GM12878 (cell line): ENCODE results near the gene UNC50. TPM values are rescaled to one million over a fixed set of nuclear protein-coding genes. Genes with fewer than 3 reads are reported as not detected.

Experiments used
- CBFB ChIP-seq: IDR thresholded peaks from 2 replicates; pipeline ENCODE4 v1.6.1; 2016; ENCODE audit warnings: antibody characterized with exemption, low read depth
- CREB1 ChIP-seq: IDR thresholded peaks from 2 replicates; pipeline ENCODE4 v1.6.1; 2012; ENCODE audit warnings: low read depth, mild to moderate bottlenecking, inconsistent platforms
- NFIC ChIP-seq: IDR thresholded peaks from 2 replicates; pipeline ENCODE4 v1.6.1; 2012; ENCODE audit warnings: low read depth, mild to moderate bottlenecking, inconsistent platforms, low read length, moderate library complexity
- SMARCA5 ChIP-seq: fragments of 450-650 bp; IDR thresholded peaks from 2 replicates; pipeline ENCODE4 v1.6.1; 2017; ENCODE audit warnings: mild to moderate bottlenecking
- SRF ChIP-seq, 2 experiments: IDR thresholded peaks; 2 replicates each; pipeline ENCODE4 v1.6.1; 2011; ENCODE audit warnings: low read depth in 2 of 2, low read length in 2 of 2, mild to moderate bottlenecking in 1 of 2, moderate library complexity in 1 of 2
- YY1 ChIP-seq: IDR thresholded peaks from 2 replicates; pipeline ENCODE4 v1.6.1; 2011; ENCODE audit warnings: low read depth, mild to moderate bottlenecking, low read length
- polyA plus RNA-seq, 11 experiments: library from polyadenylated mRNA; depleted of rRNA in 4 of 11; unstranded in 6 of 11; stranded (reverse) in 5 of 11; fragments of >200 nt; fragmentation: Nextera tagmentation in 4 of 11; fragmentation: Illumina TruSeq in 1 of 11; extraction: Ambion mirVana in 4 of 11; extraction: Trizol in 1 of 11; gene quantifications; 1 replicate in 1 of 11; 2 replicates in 10 of 11; pipeline versions ENCODE4 v1.2.1 to v1.2.3, GENCODE V29; 2011 to 2016; ENCODE audit warnings: inconsistent platforms in 2 of 11, missing spikeins in 2 of 11, low read depth in 1 of 11
- total RNA-seq, 4 experiments: library from RNA; depleted of rRNA in 3 of 4; stranded (reverse); fragments of >200 nt in 3 of 4; fragmentation: Illumina TruSeq in 1 of 4; extraction: Trizol in 1 of 4; gene quantifications; 2 replicates each; pipeline versions ENCODE4 v1.2.1 to v1.2.3, GENCODE V29; 2013 to 2021
- TF ChIP-seq, protein P1 (sequence below), 3 experiments: IDR thresholded peaks in 2 of 3; conservative IDR thresholded peaks in 1 of 3; 2 replicates each; pipeline ENCODE4 v1.5.1; 2011; ENCODE audit warnings: low read depth in 3 of 3, low read length in 3 of 3, mild to moderate bottlenecking in 3 of 3, control low read depth in 2 of 3, moderate library complexity in 2 of 3, inconsistent platforms in 1 of 3, mixed read lengths in 1 of 3; ENCODE audit not compliant: control insufficient read depth in 2 of 3, insufficient read depth in 1 of 3; ENCODE audit errors: extremely low read depth in 1 of 3
- TF ChIP-seq, protein P2 (sequence below): fragments of 450-650 bp; IDR thresholded peaks from 2 replicates; pipeline ENCODE4 v1.6.1; 2017; ENCODE audit warnings: mild to moderate bottlenecking, moderate library complexity
- TF ChIP-seq, protein P3 (sequence below): fragments of 450-650 bp; formaldehyde crosslinking; IDR thresholded peaks from 2 replicates; pipeline ENCODE4 v1.5.0; 2022; ENCODE audit warnings: mild to moderate bottlenecking, missing genetic modification characterization

The UNC50 gene
- total and polyA plus RNA-seq, 10 of the 15 experiments (the other 5 are each of a cell fraction or from before 2014, with no cell fraction given): 25.5 to 76.3 (median 37.8) TPM

DNA sequence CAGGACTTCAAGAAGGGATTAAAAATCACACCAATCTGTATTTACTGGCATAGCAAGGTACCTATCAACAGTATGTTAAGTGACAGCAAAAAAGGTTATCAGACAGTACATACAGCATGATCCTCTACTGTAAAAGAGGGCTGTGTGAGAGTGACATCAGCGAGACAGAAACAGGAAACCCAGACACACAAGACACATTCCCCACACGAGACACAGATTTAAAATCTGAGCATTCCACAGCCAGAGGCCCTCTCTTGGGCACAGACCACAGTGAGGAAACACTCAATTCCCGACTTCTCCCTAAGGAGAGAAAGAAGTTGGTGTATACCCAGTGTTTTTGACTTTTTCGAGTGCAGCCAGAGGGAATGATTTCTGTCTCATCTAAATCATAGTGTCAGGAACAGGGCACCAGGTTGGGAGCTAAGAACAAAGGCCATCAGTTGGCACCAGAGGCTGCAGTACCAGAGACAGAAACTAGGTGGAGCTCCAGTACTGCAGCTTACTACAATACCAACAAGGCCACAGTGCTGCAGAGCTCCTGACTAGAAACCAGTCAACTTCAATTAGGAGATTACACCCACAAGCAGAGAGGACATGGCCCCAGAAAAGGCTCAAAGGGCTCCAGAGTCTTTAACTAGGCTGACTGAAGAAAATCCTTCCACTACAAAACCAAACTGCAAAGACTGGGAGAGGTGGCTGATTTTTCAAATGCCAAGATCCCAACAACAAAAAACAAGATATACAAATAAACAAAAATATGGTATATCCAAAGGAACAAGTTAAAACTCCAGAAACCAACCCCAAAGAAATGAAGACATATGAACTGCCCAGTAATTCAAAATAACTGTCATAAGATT, 41.0 kb downstream of the UNC50 start (continued):
- TF ChIP-seq, protein P1, sequence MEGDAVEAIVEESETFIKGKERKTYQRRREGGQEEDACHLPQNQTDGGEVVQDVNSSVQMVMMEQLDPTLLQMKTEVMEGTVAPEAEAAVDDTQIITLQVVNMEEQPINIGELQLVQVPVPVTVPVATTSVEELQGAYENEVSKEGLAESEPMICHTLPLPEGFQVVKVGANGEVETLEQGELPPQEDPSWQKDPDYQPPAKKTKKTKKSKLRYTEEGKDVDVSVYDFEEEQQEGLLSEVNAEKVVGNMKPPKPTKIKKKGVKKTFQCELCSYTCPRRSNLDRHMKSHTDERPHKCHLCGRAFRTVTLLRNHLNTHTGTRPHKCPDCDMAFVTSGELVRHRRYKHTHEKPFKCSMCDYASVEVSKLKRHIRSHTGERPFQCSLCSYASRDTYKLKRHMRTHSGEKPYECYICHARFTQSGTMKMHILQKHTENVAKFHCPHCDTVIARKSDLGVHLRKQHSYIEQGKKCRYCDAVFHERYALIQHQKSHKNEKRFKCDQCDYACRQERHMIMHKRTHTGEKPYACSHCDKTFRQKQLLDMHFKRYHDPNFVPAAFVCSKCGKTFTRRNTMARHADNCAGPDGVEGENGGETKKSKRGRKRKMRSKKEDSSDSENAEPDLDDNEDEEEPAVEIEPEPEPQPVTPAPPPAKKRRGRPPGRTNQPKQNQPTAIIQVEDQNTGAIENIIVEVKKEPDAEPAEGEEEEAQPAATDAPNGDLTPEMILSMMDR (IDR thresholded peaks at IDR 0.05 in 2 of 3, conservative IDR thresholded peaks at IDR 0.05 in 1 of 3; ENCODE audit: control insufficient read depth in 2 of 3, extremely low read depth in 1 of 3, insufficient read depth in 1 of 3, low read depth in 3 of 3, low read length in 3 of 3): peak; percentile 97 to 99 (median 99)
- TF ChIP-seq, protein P2, sequence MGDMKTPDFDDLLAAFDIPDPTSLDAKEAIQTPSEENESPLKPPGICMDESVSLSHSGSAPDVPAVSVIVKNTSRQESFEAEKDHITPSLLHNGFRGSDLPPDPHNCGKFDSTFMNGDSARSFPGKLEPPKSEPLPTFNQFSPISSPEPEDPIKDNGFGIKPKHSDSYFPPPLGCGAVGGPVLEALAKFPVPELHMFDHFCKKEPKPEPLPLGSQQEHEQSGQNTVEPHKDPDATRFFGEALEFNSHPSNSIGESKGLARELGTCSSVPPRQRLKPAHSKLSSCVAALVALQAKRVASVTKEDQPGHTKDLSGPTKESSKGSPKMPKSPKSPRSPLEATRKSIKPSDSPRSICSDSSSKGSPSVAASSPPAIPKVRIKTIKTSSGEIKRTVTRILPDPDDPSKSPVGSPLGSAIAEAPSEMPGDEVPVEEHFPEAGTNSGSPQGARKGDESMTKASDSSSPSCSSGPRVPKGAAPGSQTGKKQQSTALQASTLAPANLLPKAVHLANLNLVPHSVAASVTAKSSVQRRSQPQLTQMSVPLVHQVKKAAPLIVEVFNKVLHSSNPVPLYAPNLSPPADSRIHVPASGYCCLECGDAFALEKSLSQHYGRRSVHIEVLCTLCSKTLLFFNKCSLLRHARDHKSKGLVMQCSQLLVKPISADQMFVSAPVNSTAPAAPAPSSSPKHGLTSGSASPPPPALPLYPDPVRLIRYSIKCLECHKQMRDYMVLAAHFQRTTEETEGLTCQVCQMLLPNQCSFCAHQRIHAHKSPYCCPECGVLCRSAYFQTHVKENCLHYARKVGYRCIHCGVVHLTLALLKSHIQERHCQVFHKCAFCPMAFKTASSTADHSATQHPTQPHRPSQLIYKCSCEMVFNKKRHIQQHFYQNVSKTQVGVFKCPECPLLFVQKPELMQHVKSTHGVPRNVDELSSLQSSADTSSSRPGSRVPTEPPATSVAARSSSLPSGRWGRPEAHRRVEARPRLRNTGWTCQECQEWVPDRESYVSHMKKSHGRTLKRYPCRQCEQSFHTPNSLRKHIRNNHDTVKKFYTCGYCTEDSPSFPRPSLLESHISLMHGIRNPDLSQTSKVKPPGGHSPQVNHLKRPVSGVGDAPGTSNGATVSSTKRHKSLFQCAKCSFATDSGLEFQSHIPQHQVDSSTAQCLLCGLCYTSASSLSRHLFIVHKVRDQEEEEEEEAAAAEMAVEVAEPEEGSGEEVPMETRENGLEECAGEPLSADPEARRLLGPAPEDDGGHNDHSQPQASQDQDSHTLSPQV: peak; percentile 33; the same call in 1 of the 2 replicates
- no peak for TF ChIP-seq SRF (IDR thresholded peaks at IDR 0.05; ENCODE audit: low read depth in 2 of 2, low read length in 2 of 2)
- no peak for TF ChIP-seq NFIC
- TF ChIP-seq CREB1: 0 out of 2 replicates have a peak, but pooled peaks have one; percentile 20
- peak; percentile 73 for TF ChIP-seq YY1
- TF ChIP-seq SMARCA5: peak; percentile 52
- TF ChIP-seq CBFB: 0 out of 2 replicates have a peak, but pooled peaks have one; percentile 35
- TF ChIP-seq, protein P3, sequence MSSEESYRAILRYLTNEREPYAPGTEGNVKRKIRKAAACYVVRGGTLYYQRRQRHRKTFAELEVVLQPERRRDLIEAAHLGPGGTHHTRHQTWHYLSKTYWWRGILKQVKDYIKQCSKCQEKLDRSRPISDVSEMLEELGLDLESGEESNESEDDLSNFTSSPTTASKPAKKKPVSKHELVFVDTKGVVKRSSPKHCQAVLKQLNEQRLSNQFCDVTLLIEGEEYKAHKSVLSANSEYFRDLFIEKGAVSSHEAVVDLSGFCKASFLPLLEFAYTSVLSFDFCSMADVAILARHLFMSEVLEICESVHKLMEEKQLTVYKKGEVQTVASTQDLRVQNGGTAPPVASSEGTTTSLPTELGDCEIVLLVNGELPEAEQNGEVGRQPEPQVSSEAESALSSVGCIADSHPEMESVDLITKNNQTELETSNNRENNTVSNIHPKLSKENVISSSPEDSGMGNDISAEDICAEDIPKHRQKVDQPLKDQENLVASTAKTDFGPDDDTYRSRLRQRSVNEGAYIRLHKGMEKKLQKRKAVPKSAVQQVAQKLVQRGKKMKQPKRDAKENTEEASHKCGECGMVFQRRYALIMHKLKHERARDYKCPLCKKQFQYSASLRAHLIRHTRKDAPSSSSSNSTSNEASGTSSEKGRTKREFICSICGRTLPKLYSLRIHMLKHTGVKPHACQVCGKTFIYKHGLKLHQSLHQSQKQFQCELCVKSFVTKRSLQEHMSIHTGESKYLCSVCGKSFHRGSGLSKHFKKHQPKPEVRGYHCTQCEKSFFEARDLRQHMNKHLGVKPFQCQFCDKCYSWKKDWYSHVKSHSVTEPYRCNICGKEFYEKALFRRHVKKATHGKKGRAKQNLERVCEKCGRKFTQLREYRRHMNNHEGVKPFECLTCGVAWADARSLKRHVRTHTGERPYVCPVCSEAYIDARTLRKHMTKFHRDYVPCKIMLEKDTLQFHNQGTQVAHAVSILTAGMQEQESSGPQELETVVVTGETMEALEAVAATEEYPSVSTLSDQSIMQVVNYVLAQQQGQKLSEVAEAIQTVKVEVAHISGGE (CRISPR knock-in tag): no peak
- TF ChIP-seq, all 136 proteins: peak for 13
